ENCODE data around the gene BMPR2.

Gene BMPR2

GRCh38 chr2:202610380-202610779 lies 234.3 kb downstream of the BMPR2 start:
- Histone ChIP-seq H3K36me3 (ENCODE audit: insufficient read depth, low read length) (no peaks in the 10 kb centered on the region), H3K4me1 (ENCODE audit: insufficient read depth, low read length, poor library complexity, severe bottlenecking) (no peaks in the 10 kb centered on the region), H3F3A (ENCODE audit: low read depth) (no peaks in the 10 kb centered on the region), H3K9me2 (replicated peaks; ENCODE audit: low read depth, low read length) (no peaks in the 10 kb centered on the region), H3K79me2 (ENCODE audit: insufficient read depth, low read length) (no peaks in the 10 kb centered on the region), H3K4me2 (ENCODE audit: low read depth, low read length, poor library complexity, severe bottlenecking) (no peak overlapping the region), H3K4me3 (ENCODE audit: low read length, poor library complexity, severe bottlenecking) (no peak overlapping the region), H2AFZ (ENCODE audit: low read length) (no peak overlapping the region), H4K20me1 (ENCODE audit: insufficient read depth, low read length, poor library complexity, severe bottlenecking) (no peaks in the 10 kb centered on the region), H3K27me3 (ENCODE audit: insufficient read depth, low read length, poor library complexity, severe bottlenecking) (no peaks in the 10 kb centered on the region), H3K9me3 (ENCODE audit: insufficient read depth, low read depth, low read length) (no peaks in the 10 kb centered on the region), H3K9ac (ENCODE audit: low read depth, low read length, poor library complexity, severe bottlenecking) (no peak overlapping the region)
- no peak for TF ChIP-seq EZH2phosphoT487 (IDR thresholded peaks at IDR 0.05; ENCODE audit: borderline replicate concordance)
- TF ChIP-seq, protein P1, sequence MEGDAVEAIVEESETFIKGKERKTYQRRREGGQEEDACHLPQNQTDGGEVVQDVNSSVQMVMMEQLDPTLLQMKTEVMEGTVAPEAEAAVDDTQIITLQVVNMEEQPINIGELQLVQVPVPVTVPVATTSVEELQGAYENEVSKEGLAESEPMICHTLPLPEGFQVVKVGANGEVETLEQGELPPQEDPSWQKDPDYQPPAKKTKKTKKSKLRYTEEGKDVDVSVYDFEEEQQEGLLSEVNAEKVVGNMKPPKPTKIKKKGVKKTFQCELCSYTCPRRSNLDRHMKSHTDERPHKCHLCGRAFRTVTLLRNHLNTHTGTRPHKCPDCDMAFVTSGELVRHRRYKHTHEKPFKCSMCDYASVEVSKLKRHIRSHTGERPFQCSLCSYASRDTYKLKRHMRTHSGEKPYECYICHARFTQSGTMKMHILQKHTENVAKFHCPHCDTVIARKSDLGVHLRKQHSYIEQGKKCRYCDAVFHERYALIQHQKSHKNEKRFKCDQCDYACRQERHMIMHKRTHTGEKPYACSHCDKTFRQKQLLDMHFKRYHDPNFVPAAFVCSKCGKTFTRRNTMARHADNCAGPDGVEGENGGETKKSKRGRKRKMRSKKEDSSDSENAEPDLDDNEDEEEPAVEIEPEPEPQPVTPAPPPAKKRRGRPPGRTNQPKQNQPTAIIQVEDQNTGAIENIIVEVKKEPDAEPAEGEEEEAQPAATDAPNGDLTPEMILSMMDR (conservative IDR thresholded peaks at IDR 0.05; ENCODE audit: low read length) = no peak

- Histone ChIP-seq H4K20me1 (ENCODE audit: insufficient read depth, low read length, poor library complexity, severe bottlenecking) (no peaks in the 10 kb centered on the region), H3K4me2 (ENCODE audit: low read depth, low read length, poor library complexity, severe bottlenecking) (no peak overlapping the region), H3K27me3 (ENCODE audit: insufficient read depth, low read length, poor library complexity, severe bottlenecking) (no peaks in the 10 kb centered on the region), H3K4me1 (ENCODE audit: insufficient read depth, low read length, poor library complexity, severe bottlenecking) (no peaks in the 10 kb centered on the region), H3K4me3 (ENCODE audit: low read length, poor library complexity, severe bottlenecking) (no peak overlapping the region), H3K9me2 (replicated peaks; ENCODE audit: low read depth, low read length) (no peaks in the 10 kb centered on the region), H3K9me3 (ENCODE audit: insufficient read depth, low read depth, low read length) (no peaks in the 10 kb centered on the region), H3F3A (ENCODE audit: low read depth) (no peaks in the 10 kb centered on the region), H2AFZ (ENCODE audit: low read length) (no peak overlapping the region), H3K36me3 (ENCODE audit: insufficient read depth, low read length) (no peaks in the 10 kb centered on the region), H3K79me2 (ENCODE audit: insufficient read depth, low read length) (no peaks in the 10 kb centered on the region), H3K9ac (ENCODE audit: low read depth, low read length, poor library complexity, severe bottlenecking) (no peak overlapping the region)
- no peak for TF ChIP-seq EZH2phosphoT487 (IDR thresholded peaks at IDR 0.05; ENCODE audit: borderline replicate concordance)
- TF ChIP-seq, protein P1 (conservative IDR thresholded peaks at IDR 0.05; ENCODE audit: low read length) = no peak
These were observed 236.0 kb downstream of the BMPR2 start for GRCh38 chr2:202612145-202612544.

DNA sequence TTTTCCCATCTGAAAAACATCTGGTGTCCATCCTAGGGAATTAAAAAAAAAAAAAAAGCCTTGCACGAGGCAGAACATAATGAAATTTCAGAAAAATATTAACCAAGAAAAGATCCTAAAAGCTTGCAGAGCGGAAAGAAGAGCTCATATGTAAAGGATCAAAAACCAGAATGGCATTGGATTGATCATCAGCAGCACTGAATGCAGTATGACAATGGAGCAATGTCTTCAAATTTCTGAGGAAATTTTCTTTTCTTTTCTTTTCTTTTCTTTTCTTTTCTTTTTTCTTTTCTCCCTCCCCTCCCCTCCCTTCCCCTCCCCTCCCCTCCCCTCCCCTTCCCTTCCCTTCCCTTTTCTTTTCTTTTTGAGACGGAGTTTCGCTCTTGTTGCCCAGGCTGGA lies 237.4 kb downstream of the BMPR2 start:
- Histone ChIP-seq H3K4me3 (ENCODE audit: low read length, poor library complexity, severe bottlenecking) (no peak overlapping the region), H3K9me2 (replicated peaks; ENCODE audit: low read depth, low read length) (no peaks in the 10 kb centered on the region), H3K4me1 (ENCODE audit: insufficient read depth, low read length, poor library complexity, severe bottlenecking) (no peaks in the 10 kb centered on the region), H3K9ac (ENCODE audit: low read depth, low read length, poor library complexity, severe bottlenecking) (no peak overlapping the region), H3F3A (ENCODE audit: low read depth) (no peaks in the 10 kb centered on the region), H4K20me1 (ENCODE audit: insufficient read depth, low read length, poor library complexity, severe bottlenecking) (no peaks in the 10 kb centered on the region), H3K36me3 (ENCODE audit: insufficient read depth, low read length) (no peaks in the 10 kb centered on the region), H3K4me2 (ENCODE audit: low read depth, low read length, poor library complexity, severe bottlenecking) (no peak overlapping the region), H3K79me2 (ENCODE audit: insufficient read depth, low read length) (no peaks in the 10 kb centered on the region), H3K9me3 (ENCODE audit: insufficient read depth, low read depth, low read length) (no peaks in the 10 kb centered on the region), H3K27me3 (ENCODE audit: insufficient read depth, low read length, poor library complexity, severe bottlenecking) (no peaks in the 10 kb centered on the region), H2AFZ (ENCODE audit: low read length) (no peak overlapping the region)
- TF ChIP-seq, protein P1 (conservative IDR thresholded peaks at IDR 0.05; ENCODE audit: low read length) = no peak
- no peak for TF ChIP-seq EZH2phosphoT487 (IDR thresholded peaks at IDR 0.05; ENCODE audit: borderline replicate concordance)

All from Loucy (cell line).